SH-SY5Y (cell line): Measurements from ENCODE around the gene FOXK1.

Source experiments
- GATA2 ChIP-seq: IDR thresholded peaks from 2 replicates; pipeline ENCODE4 v1.6.1; 2011; ENCODE audit warnings: mild to moderate bottlenecking, low read depth, low read length
- GATA3 ChIP-seq: IDR thresholded peaks from 2 replicates; pipeline ENCODE4 v1.6.1; 2011; ENCODE audit warnings: low read depth, mild to moderate bottlenecking, low read length, moderate library complexity

DNA sequence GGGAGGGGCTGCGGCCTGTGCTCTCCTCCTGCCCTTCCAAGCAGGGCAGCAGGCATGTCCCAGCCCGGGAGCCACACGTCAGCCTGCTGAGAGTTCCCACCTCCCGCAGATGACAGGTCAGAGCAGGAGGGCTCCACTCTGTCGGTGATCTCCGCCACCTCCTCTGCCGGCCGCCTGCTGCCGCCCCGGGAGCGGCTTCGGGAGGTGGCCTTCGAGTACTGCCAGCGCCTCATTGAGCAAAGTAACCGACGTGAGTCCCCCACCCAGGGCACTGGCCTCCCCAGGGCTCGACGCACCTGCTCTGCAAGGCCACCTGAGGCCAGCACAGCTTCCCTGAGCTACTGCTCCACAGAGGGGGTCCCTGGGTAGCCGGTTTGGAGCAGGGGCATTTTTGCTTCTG lies 102.7 kb downstream of the FOXK1 start:
- TF ChIP-seq GATA3, result no peak
- no peak for TF ChIP-seq GATA2
